NT2/D1 (cell line): Measurements from ENCODE around the gene CCNT1.

Experiments
- YY1 ChIP-seq: IDR thresholded peaks from 2 replicates; pipeline ENCODE4 v1.6.1; 2011; ENCODE audit not compliant: insufficient read length, insufficient read depth
- ZNF274 ChIP-seq: IDR thresholded peaks from 2 replicates; pipeline ENCODE4 v1.6.1; 2011; ENCODE audit warnings: mild to moderate bottlenecking, low read depth, low read length

GRCh38 chr12:48693572-48693971 lies 22.9 kb downstream of the CCNT1 start:
- TF ChIP-seq YY1 (no peak), ZNF274 (no peak)
